ENCODE measurements around the gene KCTD1. TPM values are rescaled to one million over a fixed set of nuclear protein-coding genes. Genes with fewer than 3 reads are reported as not detected.
A peak's percentile ranks its signal among the peaks of the same experiment; 100 is the strongest.

The KCTD1 gene
- total RNA-seq, 2 donors from 2014 or later: 12.2 to 36.3 TPM

GRCh38 chr18:26550998-26551694 is 2.8 kb upstream of the KCTD1 start:
- H3K9me3 ChIP-seq: no peaks in the 10 kb centered on the region
- no peaks in the 10 kb centered on the region for H3K36me3 ChIP-seq (replicated peaks in 1 of 2; ENCODE audit: insufficient read depth in 1 of 2, low read depth in 2 of 2)
- ATAC-seq (no peak), DNase-seq (no peak)
- H3K27ac ChIP-seq: no peak overlapping the region
- H3K4me3 ChIP-seq: no peak overlapping the region
- H3K4me1 ChIP-seq: peaks cover 30% of the 10 kb centered on the region
- H3K27me3 ChIP-seq: no peaks in the 10 kb centered on the region
- 57 to 81% methylated on average over 22 to 24 of the region's 28 CpGs for WGBS, 2 donors
- intact Hi-C loops (cut with DNase I): no loop called here
- no peak for TF ChIP-seq CTCF (IDR thresholded peaks at IDR 0.05)
- no peak for TF ChIP-seq POLR2A (IDR thresholded peaks at IDR 0.05)

GRCh38 chr18:26549263-26550094 is 1.1 kb upstream of the KCTD1 start:
- peak; percentile 56 to 71 (median 62) for DNase-seq
- H3K4me3 ChIP-seq: peak overlapping the region; percentile 59 to 69
- intact Hi-C loops (cut with DNase I): no loop called here
- 0% methylated on average over 15 to 68 of the region's 71 CpGs for WGBS, 2 donors
- no peaks in the 10 kb centered on the region for H3K27me3 ChIP-seq
- peak; percentile 42 for ATAC-seq
- peak overlapping the region in 3 of 4 donors; percentile 80 to 86 (median 81) for H3K27ac ChIP-seq
- no peaks in the 10 kb centered on the region for H3K36me3 ChIP-seq (replicated peaks in 1 of 2; ENCODE audit: insufficient read depth in 1 of 2, low read depth in 2 of 2)
- peaks cover 46% of the 10 kb centered on the region for H3K4me1 ChIP-seq
- no peaks in the 10 kb centered on the region for H3K9me3 ChIP-seq
- TF ChIP-seq POLR2A (IDR thresholded peaks at IDR 0.05): peak in 2 of 3 donors; percentile 53 to 60
- TF ChIP-seq CTCF (IDR thresholded peaks at IDR 0.05): no peak

GRCh38 chr18:26547646-26548414 is 523 bp downstream of the KCTD1 start:
- intact Hi-C loops (cut with DNase I): no loop called here
- H3K4me1 ChIP-seq: peaks cover 62% of the 10 kb centered on the region

More at GRCh38 chr18:26547646-26548414, 523 bp downstream of the KCTD1 start:
- Histone ChIP-seq H3K4me3 (peak overlapping the region; percentile 59 to 69), H3K36me3 (replicated peaks in 1 of 2; ENCODE audit: insufficient read depth in 1 of 2, low read depth in 2 of 2) (no peaks in the 10 kb centered on the region), H3K27ac (peak overlapping the region in 3 of 4 donors; percentile 80 to 86 (median 81)), H3K9me3 (no peaks in the 10 kb centered on the region), H3K27me3 (no peaks in the 10 kb centered on the region)
- peak; percentile 58 for ATAC-seq
- DNase-seq: peak; percentile 67 to 82 (median 78)
- TF ChIP-seq POLR2A (IDR thresholded peaks at IDR 0.05) (peak in 2 of 3 donors; percentile 10 to 21), CTCF (IDR thresholded peaks at IDR 0.05) (peak in 5 of 7 experiments; percentile 18 to 49 (median 45))
- WGBS, 2 donors: 10 to 16% methylated on average over 26 to 74 of the region's 84 CpGs

Measured in body of pancreas (tissue), 4 donors.